AG10803 (cell line): ENCODE data around the gene B3GAT3.

Experiments used
- DNase-seq: peaks from one replicate; pipeline ENCODE4 v3.0.0; 2010; ENCODE audit warnings: low read depth
- H3K4me3 ChIP-seq: 2 replicates; pipeline ENCODE4 v1.5.1; 2011; ENCODE audit warnings: mild to moderate bottlenecking, low read length, control low read depth
- TF ChIP-seq, protein P1 (sequence below): conservative IDR thresholded peaks from 2 replicates; pipeline ENCODE4 v1.5.1; 2011; ENCODE audit warnings: mild to moderate bottlenecking, low read length, control low read depth, inconsistent platforms

Gene B3GAT3

DNA sequence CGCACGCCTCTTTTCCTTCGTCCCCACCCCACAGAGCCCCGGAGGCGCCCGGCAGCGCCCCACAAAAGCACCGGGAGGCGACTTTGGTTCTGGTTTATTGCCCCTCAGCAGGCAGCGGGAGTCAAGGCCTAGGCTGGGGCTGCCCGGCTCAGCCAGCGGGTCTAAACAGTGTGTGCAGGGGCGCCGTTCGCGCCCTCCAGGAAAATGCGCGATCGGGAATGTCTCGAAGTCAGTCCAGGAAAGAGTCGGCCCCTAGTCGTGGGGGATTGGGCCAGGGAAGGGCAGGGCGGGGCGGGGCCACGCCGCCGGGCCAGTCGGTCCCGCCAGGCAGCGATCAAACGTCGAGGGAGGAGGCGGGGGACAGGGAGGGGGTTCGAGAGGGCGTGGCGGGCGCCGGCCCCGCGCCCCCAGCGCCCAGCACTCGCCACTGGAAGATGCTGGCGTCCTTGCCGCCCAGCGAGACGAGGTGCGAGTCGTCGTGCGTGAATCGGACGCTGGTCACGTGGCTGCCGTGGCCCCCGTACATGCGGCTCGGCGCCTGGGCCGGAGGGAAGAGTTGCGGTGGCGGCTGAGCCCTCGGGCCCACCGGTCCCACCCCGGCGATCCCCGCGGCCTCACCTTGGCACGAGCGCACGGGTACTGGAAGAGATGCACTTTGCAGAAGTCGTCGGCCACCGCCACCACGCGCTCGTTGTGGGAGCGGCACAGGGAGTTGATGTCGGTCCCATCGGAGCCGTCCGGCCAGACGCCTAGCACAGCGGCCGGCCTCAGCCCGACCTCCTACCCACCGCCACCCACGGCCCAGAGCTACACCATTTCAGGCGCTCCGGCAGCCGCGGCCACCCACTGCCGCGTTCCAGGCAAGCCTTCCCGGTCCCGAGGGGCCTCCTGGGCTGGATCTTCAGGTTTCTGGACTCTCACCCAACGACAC is 19.4 kb downstream of the B3GAT3 start:
- DNase-seq, result peak; percentile 41
- peak overlapping the region; percentile 55 for H3K4me3 ChIP-seq

DNA sequence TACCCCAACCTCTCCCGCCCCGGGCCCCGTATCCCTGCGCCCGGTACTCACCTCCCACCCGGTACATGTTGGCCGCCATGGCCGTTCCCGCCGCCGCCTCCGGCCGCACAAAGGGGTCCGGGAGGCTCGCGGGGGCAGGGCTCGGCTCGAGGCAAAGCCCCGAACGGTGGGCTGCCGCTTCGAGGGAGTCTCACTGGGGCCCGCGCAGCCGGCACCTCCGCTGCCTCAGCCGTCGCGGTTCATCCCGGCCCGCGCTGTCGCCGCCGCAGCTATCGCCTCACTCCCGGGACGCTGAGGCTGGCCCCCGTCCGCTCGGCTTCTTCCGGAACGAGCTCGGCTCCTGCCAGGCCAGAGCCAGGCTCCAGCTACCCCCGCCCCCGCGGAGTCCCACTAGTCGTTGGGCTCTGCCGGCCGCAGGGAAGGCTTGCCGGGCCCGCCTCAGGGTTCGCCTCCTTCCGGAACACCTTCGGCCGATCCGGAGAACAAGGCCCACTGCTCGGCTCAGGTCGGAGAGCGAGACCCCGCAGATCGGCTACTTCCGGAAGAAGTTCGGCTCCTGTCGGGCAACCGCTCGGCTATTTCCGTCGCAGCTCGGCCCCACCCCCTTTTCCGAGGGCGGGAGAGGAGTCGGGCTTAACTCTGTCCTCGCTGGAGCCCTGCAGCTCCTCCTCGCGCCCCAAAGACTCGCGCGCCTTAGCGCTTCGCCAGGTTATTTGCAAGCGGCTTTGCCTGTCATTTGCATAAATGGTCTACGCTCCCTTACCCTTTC is 20.2 kb downstream of the B3GAT3 start, which contains the start of gene MTA2:
TSS of gene MTA2 (minus strand) at position 494 of the 769 bp plus-strand sequence. CDS start at position 79, 415 bp downstream.
- peak within 1 kb of the TSS; percentile 85 for H3K4me3 ChIP-seq
- DNase-seq, result peak; percentile 96

More for the DNA sequence above, 19.4 kb downstream of the B3GAT3 start:
- TF ChIP-seq, protein P1, sequence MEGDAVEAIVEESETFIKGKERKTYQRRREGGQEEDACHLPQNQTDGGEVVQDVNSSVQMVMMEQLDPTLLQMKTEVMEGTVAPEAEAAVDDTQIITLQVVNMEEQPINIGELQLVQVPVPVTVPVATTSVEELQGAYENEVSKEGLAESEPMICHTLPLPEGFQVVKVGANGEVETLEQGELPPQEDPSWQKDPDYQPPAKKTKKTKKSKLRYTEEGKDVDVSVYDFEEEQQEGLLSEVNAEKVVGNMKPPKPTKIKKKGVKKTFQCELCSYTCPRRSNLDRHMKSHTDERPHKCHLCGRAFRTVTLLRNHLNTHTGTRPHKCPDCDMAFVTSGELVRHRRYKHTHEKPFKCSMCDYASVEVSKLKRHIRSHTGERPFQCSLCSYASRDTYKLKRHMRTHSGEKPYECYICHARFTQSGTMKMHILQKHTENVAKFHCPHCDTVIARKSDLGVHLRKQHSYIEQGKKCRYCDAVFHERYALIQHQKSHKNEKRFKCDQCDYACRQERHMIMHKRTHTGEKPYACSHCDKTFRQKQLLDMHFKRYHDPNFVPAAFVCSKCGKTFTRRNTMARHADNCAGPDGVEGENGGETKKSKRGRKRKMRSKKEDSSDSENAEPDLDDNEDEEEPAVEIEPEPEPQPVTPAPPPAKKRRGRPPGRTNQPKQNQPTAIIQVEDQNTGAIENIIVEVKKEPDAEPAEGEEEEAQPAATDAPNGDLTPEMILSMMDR, result no peak

DNA sequence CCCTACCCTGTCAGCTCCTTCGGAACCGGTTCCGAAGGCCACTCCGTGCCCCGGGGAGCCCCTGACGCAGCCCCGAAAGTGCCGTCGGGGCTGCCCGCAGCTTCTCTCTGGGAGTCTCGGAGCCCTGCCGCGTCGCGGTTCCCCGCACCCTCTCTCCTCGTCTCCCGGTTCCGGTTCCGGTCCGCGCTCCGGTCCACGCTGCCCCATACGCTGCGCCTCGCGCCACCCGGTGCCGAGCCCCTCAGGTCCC is 20.7 kb downstream of the B3GAT3 start:
- DNase-seq, result peak; percentile 29
- peak overlapping the region; percentile 85 for H3K4me3 ChIP-seq
- TF ChIP-seq, protein P1, result no peak

More for the DNA sequence above, 20.2 kb downstream of the B3GAT3 start, which contains the start of gene MTA2:
- TF ChIP-seq, protein P1, result no peak

DNA sequence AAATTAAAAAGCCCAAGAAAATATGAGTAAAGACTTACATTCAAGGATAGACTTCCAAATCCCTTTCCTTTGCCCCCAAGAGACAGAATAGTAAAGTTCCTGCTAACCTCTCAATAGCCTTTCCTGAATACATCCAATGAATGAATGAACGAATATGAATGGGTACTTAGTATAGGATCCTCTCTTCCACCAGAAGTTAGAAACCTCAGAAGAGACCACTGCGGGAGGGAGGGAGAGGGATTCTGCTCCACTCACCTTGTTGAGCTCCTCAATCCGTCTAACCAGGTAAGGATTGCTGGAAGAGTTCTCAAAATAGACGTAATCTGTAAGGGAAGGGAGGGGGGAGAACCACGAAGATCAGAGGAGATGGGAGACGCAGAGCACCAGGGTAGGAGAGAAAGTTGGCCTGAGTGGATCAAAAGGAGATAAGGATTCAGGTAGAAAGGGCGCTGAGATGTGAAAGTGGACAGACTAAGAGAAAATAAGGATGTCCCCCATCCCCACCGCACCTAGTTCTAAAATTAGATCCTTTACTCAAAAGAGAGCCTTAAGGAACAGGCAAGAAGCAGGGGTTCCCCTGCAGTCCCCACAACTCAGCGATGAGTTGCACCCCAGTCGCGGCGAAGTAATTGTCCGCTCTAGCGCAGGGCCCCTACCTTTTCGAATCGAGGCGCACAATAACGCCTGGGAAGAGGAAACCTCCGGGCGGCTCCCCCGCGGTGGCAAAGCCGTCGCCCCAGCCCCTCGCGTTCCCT is 21.2 kb downstream of the B3GAT3 start:
- DNase-seq, result no peak
- peak overlapping the region; percentile 85 for H3K4me3 ChIP-seq
- TF ChIP-seq, protein P1, result no peak

DNA sequence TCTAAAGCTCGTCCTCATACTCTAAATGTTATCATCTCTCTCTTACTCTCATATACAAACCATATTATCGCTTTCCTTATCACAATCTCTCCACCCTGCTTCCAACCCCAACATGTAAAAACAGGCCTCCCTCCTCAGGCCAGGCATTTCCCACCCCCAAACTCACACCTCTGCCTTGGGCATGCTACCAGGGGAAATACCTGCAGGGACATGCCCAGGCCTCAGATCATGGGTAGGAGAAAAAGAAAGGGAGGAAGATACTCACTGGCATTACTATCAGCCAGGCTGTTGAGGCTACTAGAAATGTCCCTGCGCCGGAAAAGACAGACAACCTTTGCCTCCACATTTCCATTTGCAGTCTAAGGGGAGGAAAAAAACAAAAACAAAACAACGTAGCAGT is 21.9 kb downstream of the B3GAT3 start:
- TF ChIP-seq, protein P1, result no peak
- peak overlapping the region; percentile 85 for H3K4me3 ChIP-seq
- DNase-seq, result no peak

DNA sequence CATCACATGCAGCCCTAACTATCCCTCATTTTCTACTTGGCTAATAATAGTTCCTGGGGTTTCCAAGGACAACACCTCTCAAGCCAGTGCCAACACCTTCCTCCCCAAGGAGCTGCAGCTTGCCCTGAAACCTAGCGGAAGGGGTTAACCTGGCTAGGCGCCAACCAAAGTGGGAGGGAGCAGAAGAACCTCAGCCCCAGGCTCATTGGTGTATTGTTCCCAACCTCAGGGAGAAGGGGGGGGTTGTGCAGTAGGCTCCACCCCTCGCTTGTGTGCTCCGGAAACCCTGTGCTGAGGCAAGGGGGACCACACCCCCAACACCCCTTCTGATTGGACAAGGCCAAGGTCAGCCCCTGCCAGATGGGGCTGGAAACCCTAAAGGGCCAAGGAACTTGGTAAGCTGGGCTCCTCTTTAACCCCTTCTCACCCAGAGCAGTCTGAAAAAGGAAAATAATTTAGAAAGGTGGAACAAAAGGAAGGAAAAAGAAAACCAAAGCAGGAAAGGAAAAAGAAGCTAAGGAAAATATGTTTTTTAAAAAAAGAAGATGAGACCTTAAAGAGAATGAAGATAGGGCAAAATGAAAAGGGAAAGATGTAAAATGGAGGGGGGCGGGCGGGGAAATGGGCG is 22.6 kb downstream of the B3GAT3 start:
- TF ChIP-seq, protein P1, result no peak
- peak; percentile 99 for DNase-seq
- peak overlapping the region; percentile 85 for H3K4me3 ChIP-seq
